ENCODE results near the gene TSPAN31.

GRCh38 chr12:57779736-57780135 lies 34.9 kb downstream of the TSPAN31 start:
- no peak for TF ChIP-seq POLR2A (IDR thresholded peaks at IDR 0.05)
- TF ChIP-seq, protein P1, sequence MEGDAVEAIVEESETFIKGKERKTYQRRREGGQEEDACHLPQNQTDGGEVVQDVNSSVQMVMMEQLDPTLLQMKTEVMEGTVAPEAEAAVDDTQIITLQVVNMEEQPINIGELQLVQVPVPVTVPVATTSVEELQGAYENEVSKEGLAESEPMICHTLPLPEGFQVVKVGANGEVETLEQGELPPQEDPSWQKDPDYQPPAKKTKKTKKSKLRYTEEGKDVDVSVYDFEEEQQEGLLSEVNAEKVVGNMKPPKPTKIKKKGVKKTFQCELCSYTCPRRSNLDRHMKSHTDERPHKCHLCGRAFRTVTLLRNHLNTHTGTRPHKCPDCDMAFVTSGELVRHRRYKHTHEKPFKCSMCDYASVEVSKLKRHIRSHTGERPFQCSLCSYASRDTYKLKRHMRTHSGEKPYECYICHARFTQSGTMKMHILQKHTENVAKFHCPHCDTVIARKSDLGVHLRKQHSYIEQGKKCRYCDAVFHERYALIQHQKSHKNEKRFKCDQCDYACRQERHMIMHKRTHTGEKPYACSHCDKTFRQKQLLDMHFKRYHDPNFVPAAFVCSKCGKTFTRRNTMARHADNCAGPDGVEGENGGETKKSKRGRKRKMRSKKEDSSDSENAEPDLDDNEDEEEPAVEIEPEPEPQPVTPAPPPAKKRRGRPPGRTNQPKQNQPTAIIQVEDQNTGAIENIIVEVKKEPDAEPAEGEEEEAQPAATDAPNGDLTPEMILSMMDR (IDR thresholded peaks at IDR 0.05) = no peak
- TF ChIP-seq EP300 (IDR thresholded peaks at IDR 0.05) = no peak
- no peak for TF ChIP-seq POLR2AphosphoS5 (IDR thresholded peaks at IDR 0.05)

Data from stomach (tissue), 4 donors.